Suprapubic skin (tissue), 4 donors: Measurements from ENCODE around the gene CDK9. TPM values are rescaled to one million over a fixed set of nuclear protein-coding genes. Genes with fewer than 3 reads are reported as not detected.

ENCODE experiments used
- DNase-seq, 2 donors: peaks; one replicate each; pipeline ENCODE4 v3.0.0-alpha.2; 2019; ENCODE audit warnings: low spot score in 2 of 2
- H3K27ac ChIP-seq: fragments of 200-600 bp; sonication (generic); one replicate; pipeline ENCODE4 v1.5.1; 2019
- H3K27me3 ChIP-seq: fragments of 200-600 bp; sonication (generic); one replicate; pipeline ENCODE4 v1.5.1; 2019
- H3K36me3 ChIP-seq: fragments of 200-600 bp; sonication (generic); one replicate; pipeline ENCODE4 v1.5.1; 2019
- H3K4me1 ChIP-seq: fragments of 200-600 bp; sonication (generic); one replicate; pipeline ENCODE4 v1.5.1; 2019
- H3K4me3 ChIP-seq: fragments of 200-600 bp; sonication (generic); one replicate; pipeline ENCODE4 v1.5.1; 2019; ENCODE audit warnings: mild to moderate bottlenecking
- H3K9me3 ChIP-seq: fragments of 200-600 bp; sonication (generic); one replicate; pipeline ENCODE4 v1.5.1; 2019
- EP300 ChIP-seq: sonication (generic); formaldehyde crosslinking; IDR thresholded peaks from one replicate; pipeline ENCODE4 v1.6.1; 2017; ENCODE audit warnings: antibody characterized with exemption
- POLR2A ChIP-seq, 2 donors: fragments of 450-650 bp; IDR thresholded peaks; one replicate each; pipeline ENCODE4 v1.6.1; 2017; ENCODE audit warnings: antibody characterized with exemption in 2 of 2, mild to moderate bottlenecking in 2 of 2, moderate library complexity in 2 of 2
- POLR2AphosphoS5 ChIP-seq, 3 donors: sonication (generic); formaldehyde crosslinking; IDR thresholded peaks; one replicate each; pipeline ENCODE4 v1.6.1; 2017; ENCODE audit warnings: antibody characterized with exemption in 3 of 3
- WGBS: methylation state at CpG from one replicate; pipeline ENCODE4 v1.1.5; 2018; 5-methylcytosine and 5-hydroxymethylcytosine counted together
- total RNA-seq, 4 donors: library from RNA; depleted of rRNA; stranded (reverse); fragments of >200 nt; gene quantifications; one replicate each; pipeline ENCODE4 v1.1.0, GENCODE V29; 2016
- TF ChIP-seq, protein P1 (sequence below), 2 donors: fragments of 200-600 bp in 1 of 2; fragments of 450-650 bp in 1 of 2; sonication (generic) in 1 of 2; IDR thresholded peaks; one replicate each; pipeline ENCODE4 v1.5.1; 2016 to 2019; ENCODE audit warnings: antibody characterized with exemption in 2 of 2, mild to moderate bottlenecking in 1 of 2, moderate library complexity in 1 of 2

The CDK9 gene
- total RNA-seq, 4 donors from 2014 or later = 57.2 to 119 (median 72.7) TPM

DNA sequence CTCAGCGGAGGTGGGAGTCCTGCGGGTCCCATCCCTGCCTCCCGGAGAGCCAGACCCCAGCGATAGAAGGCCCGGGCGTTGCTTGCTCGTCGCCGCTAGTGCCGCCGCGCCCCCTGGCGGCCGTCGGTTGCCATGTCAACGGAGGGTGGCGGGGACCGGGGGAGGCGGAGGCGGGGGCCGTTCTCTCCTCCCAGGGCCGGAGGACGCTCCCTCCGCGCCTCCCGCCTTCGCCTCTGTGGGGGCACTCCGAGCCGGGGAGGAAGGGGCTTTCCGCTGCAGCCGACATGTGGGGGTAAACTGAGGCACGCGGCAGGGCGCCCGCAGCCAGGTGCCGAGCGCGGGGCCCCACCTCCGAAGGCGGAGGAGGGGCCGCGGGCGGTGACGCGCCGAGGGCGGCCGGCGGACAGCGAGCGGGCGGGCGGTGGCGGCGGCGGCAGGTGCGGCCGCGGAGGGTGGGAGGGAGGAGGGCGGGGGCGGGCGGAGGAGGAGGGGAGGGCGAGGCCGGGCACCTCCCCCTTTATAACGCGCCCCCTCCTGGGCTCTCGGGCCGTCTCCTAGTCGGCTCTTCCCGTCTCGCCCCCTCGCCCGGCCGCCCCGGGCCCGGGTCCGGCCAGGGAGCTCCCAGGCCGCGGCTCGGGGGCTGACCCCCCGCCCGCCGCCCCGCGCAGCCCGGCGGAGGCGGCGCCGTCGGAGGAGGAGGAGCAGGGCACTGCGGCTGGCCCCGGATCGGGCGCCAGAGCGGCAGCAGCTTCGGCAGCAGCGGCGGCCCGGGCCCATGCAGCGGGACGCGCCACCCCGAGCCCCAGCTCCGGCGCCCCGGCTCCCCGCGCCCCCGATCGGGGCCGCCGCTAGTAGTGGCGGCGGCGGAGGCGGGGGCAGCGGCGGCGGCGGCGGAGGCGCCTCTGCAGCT lies 556 bp upstream of the CDK9 start:
- WGBS = no CpG with 5 or more reads among the region's 123 CpGs
- Histone ChIP-seq H3K4me1 (peaks cover 43% of the 10 kb centered on the region), H3K27me3 (no peaks in the 10 kb centered on the region), H3K4me3 (peak overlapping the region; percentile 100), H3K36me3 (peaks cover 32% of the 10 kb centered on the region), H3K27ac (peak overlapping the region; percentile 95), H3K9me3 (no peaks in the 10 kb centered on the region)
- peak; percentile 94 to 95 for DNase-seq
- TF ChIP-seq POLR2A (IDR thresholded peaks at IDR 0.05) (peak; percentile 12), EP300 (no peak), POLR2AphosphoS5 (IDR thresholded peaks at IDR 0.05) (peak in 1 of 3 donors; percentile 57)
- TF ChIP-seq, protein P1, sequence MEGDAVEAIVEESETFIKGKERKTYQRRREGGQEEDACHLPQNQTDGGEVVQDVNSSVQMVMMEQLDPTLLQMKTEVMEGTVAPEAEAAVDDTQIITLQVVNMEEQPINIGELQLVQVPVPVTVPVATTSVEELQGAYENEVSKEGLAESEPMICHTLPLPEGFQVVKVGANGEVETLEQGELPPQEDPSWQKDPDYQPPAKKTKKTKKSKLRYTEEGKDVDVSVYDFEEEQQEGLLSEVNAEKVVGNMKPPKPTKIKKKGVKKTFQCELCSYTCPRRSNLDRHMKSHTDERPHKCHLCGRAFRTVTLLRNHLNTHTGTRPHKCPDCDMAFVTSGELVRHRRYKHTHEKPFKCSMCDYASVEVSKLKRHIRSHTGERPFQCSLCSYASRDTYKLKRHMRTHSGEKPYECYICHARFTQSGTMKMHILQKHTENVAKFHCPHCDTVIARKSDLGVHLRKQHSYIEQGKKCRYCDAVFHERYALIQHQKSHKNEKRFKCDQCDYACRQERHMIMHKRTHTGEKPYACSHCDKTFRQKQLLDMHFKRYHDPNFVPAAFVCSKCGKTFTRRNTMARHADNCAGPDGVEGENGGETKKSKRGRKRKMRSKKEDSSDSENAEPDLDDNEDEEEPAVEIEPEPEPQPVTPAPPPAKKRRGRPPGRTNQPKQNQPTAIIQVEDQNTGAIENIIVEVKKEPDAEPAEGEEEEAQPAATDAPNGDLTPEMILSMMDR (IDR thresholded peaks at IDR 0.05) = peak; percentile 79 to 90

DNA sequence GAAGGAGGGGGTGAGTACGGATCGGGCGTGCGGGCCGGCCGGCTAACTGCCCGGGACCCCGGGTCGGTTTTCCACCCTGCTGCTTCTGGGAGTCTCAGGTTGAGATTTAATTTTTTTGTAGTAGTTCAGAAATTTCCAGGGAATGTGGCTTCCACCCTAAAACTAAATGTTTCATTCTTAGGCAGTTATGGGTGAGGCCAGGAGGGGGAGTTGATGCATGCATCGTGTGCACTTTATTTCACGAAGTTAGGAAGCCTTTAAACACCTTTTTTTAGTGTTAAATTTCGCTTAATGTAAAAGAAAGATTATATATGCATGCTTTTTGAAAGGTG lies 905 bp downstream of the CDK9 start:
- H3K4me3 ChIP-seq = peak overlapping the region; percentile 100
- peaks cover 46% of the 10 kb centered on the region for H3K36me3 ChIP-seq
- DNase-seq = no peak
- H3K9me3 ChIP-seq = no peaks in the 10 kb centered on the region
- no peaks in the 10 kb centered on the region for H3K27me3 ChIP-seq
- H3K27ac ChIP-seq = peak overlapping the region; percentile 95
- peaks cover 39% of the 10 kb centered on the region for H3K4me1 ChIP-seq
- TF ChIP-seq POLR2A (IDR thresholded peaks at IDR 0.05) = no peak
- TF ChIP-seq, protein P1 (IDR thresholded peaks at IDR 0.05) = peak in 1 of 2 donors; percentile 26
- 2% methylated on average over 10 of the region's 12 CpGs for WGBS

DNA sequence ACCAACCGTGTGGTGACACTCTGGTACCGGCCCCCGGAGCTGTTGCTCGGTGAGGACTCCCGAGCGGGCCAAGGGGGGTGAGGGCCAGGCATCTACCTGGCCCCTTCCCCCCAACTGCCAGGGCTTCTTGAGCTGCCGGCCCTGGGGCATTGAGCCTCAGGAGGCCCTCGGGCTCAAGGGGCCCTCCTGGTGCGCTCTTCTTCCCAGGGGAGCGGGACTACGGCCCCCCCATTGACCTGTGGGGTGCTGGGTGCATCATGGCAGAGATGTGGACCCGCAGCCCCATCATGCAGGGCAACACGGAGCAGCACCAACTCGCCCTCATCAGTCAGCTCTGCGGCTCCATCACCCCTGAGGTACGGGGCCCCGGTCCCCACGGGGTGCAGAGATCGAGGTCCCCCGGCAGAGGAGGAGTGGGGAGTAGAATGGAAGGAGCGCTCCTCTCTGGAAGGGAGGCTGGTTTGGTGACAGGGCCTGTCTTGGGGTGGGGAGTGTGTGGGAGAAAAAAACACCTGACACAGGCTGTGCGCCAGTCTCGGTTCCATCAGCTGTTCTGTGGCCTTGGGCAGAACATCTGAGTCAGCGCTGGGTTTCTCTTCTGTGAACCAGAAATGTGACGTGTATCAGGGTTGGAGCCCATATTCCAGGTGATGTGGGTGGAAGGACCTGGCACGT lies 2.6 kb downstream of the CDK9 start:
- Histone ChIP-seq H3K4me1 (peaks cover 33% of the 10 kb centered on the region), H3K36me3 (peaks cover 60% of the 10 kb centered on the region), H3K27me3 (no peaks in the 10 kb centered on the region), H3K4me3 (no peak overlapping the region), H3K27ac (no peak overlapping the region), H3K9me3 (no peaks in the 10 kb centered on the region)
- 80% methylated on average over 17 of the region's 26 CpGs for WGBS
- TF ChIP-seq POLR2A (IDR thresholded peaks at IDR 0.05) (no peak), POLR2AphosphoS5 (IDR thresholded peaks at IDR 0.05) (no peak), EP300 (no peak)
- TF ChIP-seq, protein P1 (IDR thresholded peaks at IDR 0.05) = no peak
- DNase-seq = no peak

DNA sequence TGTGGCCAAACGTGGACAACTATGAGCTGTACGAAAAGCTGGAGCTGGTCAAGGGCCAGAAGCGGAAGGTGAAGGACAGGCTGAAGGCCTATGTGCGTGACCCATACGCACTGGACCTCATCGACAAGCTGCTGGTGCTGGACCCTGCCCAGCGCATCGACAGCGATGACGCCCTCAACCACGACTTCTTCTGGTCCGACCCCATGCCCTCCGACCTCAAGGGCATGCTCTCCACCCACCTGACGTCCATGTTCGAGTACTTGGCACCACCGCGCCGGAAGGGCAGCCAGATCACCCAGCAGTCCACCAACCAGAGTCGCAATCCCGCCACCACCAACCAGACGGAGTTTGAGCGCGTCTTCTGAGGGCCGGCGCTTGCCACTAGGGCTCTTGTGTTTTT lies 3.3 kb downstream of the CDK9 start:
- peaks cover 60% of the 10 kb centered on the region for H3K36me3 ChIP-seq
- H3K4me1 ChIP-seq = peaks cover 33% of the 10 kb centered on the region
- no peaks in the 10 kb centered on the region for H3K27me3 ChIP-seq
- H3K4me3 ChIP-seq = no peak overlapping the region
- H3K9me3 ChIP-seq = no peaks in the 10 kb centered on the region
- no peak for DNase-seq
- H3K27ac ChIP-seq = no peak overlapping the region
- 91% methylated on average over 25 of the region's 25 CpGs for WGBS
- no peak for TF ChIP-seq POLR2A (IDR thresholded peaks at IDR 0.05)
- TF ChIP-seq EP300 = no peak
- TF ChIP-seq, protein P1 (IDR thresholded peaks at IDR 0.05) = no peak
- no peak for TF ChIP-seq POLR2AphosphoS5 (IDR thresholded peaks at IDR 0.05)
